Left lung (tissue), 14 donors: ENCODE results near the gene SERPINA9. TPM values are rescaled to one million over a fixed set of nuclear protein-coding genes. Genes with fewer than 3 reads are reported as not detected.

Source experiments
- ATAC-seq: fragments of 200-7000 bp; cut with Tn5 transposase; one replicate; pipeline ENCODE4 v1.9.1; 2020; ENCODE audit warnings: moderate library complexity
- DNase-seq, 4 donors: peaks; one replicate each; pipeline ENCODE4 v3.0.0-alpha.2; 2013 to 2020
- H3K27ac ChIP-seq, 2 donors: fragments of 200-600 bp; sonication (generic) in 1 of 2; one replicate each; pipeline versions ENCODE4 v1.5.0 to v1.8.0; 2020 to 2021
- H3K27me3 ChIP-seq, 2 donors: fragments of 200-600 bp; sonication (generic) in 1 of 2; one replicate each; pipeline versions ENCODE4 v1.5.0 to v1.8.0; 2020 to 2021
- H3K36me3 ChIP-seq, 2 donors: fragments of 200-600 bp; sonication (generic) in 1 of 2; one replicate each; pipeline versions ENCODE4 v1.5.0 to v1.8.0; 2020 to 2021
- H3K4me1 ChIP-seq, 2 donors: fragments of 200-600 bp; one replicate each; pipeline ENCODE4 v1.8.0; 2021
- H3K4me3 ChIP-seq, 2 donors: fragments of 200-600 bp; sonication (generic) in 1 of 2; one replicate each; pipeline versions ENCODE4 v1.5.0 to v1.8.0; 2020 to 2021; ENCODE audit warnings: mild to moderate bottlenecking in 1 of 2
- H3K9me3 ChIP-seq, 2 donors: fragments of 200-600 bp; sonication (generic) in 1 of 2; one replicate each; pipeline versions ENCODE4 v1.5.0 to v1.8.0; 2020 to 2021
- intact Hi-C, 2 donors: fragments of 100-400 bp; cut with DNase I; formaldehyde crosslinking; loops; one replicate each; pipeline versions ENCODE4 v1.11.2 to v1.14.2; 2022
- long read RNA-seq, 12 donors: library from polyadenylated mRNA in 2 of 12; unstranded in 2 of 12; transcript quantifications; one replicate each; pipeline ENCODE4 v2.0.0 and lab custom pipeline, GENCODE V29; 2019 to 2026
- polyA plus RNA-seq, 6 donors: library from polyadenylated mRNA; unstranded; fragments of 120-200 nt; gene quantifications; one replicate each; pipeline ENCODE4 v1.2.1, GENCODE V29; 2013; ENCODE audit not compliant: insufficient read length in 6 of 6
- total RNA-seq, 2 donors: library from RNA; stranded (reverse); fragmentation: NEBNext Ultra II Directional; extraction: Animal tissue kit (Norgen Biotek cat#: 25700); gene quantifications; one replicate each; pipeline ENCODE4 v1.2.1, GENCODE V29; 2021
- TF ChIP-seq, protein P1 (sequence below), 2 donors: fragments of 200-600 bp; sonication (generic) in 1 of 2; IDR thresholded peaks; one replicate each; pipeline versions ENCODE4 v1.5.0 to v1.8.0; 2021; ENCODE audit warnings: antibody characterized with exemption in 2 of 2
- donor health status: DM: no; HTN: yes; CAD: no.
- donor health status: DM: no; HTN: no; CAD: no.

Gene SERPINA9, protein sequence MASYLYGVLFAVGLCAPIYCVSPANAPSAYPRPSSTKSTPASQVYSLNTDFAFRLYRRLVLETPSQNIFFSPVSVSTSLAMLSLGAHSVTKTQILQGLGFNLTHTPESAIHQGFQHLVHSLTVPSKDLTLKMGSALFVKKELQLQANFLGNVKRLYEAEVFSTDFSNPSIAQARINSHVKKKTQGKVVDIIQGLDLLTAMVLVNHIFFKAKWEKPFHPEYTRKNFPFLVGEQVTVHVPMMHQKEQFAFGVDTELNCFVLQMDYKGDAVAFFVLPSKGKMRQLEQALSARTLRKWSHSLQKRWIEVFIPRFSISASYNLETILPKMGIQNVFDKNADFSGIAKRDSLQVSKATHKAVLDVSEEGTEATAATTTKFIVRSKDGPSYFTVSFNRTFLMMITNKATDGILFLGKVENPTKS
- total RNA-seq (not detected), polyA plus RNA-seq (not detected)
- long read RNA-seq, donor 1: 0 reads
- long read RNA-seq, donor 2: 0 reads
- long read RNA-seq, donor 3: 0 reads
- long read RNA-seq, donor 4: 0 reads
- long read RNA-seq, donor 5: 0 reads
- long read RNA-seq, donor 6: 0 reads
- long read RNA-seq, donor 7: 0 reads
- long read RNA-seq, donor 8: 0 reads
- long read RNA-seq, donor 9: 0 reads
- long read RNA-seq, donor 10: 0 reads
- long read RNA-seq, donor 11: 0 reads
- long read RNA-seq, donor 12: 0 reads

DNA sequence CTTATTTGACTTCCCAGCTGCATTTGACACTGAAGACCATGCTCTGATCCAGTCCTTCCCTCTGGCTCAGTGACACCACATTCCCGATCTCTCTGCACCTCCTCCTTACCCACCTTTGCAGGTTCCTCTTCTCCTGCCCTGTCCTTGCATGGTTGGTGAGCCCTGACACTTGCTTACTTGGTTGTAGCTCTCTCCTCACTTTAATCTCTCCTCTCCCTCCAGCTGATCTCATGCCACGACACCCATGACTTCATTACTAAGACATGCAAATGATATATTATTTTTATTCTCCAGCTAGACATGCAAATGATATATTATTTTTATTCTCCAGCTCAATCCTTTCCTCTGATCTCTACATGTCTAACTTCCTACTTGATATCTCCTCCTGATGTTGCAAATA lies at the start of gene SERPINA9:
Gene SERPINA9 (minus strand): TSS at position 175 of the 400 bp plus-strand sequence. CDS start 6,357 bp downstream, outside the sequence.
- Histone ChIP-seq H3K9me3 (peaks cover 0 to 15% of the 10 kb centered on the region in 2 donors), H3K27ac (no peak within 1 kb of the TSS), H3K36me3 (no peaks in the 10 kb centered on the region), H3K4me3 (no peak within 1 kb of the TSS), H3K27me3 (peaks cover 0 to 4% of the 10 kb centered on the region in 2 donors), H3K4me1 (no peaks in the 10 kb centered on the region)
- TF ChIP-seq, protein P1, sequence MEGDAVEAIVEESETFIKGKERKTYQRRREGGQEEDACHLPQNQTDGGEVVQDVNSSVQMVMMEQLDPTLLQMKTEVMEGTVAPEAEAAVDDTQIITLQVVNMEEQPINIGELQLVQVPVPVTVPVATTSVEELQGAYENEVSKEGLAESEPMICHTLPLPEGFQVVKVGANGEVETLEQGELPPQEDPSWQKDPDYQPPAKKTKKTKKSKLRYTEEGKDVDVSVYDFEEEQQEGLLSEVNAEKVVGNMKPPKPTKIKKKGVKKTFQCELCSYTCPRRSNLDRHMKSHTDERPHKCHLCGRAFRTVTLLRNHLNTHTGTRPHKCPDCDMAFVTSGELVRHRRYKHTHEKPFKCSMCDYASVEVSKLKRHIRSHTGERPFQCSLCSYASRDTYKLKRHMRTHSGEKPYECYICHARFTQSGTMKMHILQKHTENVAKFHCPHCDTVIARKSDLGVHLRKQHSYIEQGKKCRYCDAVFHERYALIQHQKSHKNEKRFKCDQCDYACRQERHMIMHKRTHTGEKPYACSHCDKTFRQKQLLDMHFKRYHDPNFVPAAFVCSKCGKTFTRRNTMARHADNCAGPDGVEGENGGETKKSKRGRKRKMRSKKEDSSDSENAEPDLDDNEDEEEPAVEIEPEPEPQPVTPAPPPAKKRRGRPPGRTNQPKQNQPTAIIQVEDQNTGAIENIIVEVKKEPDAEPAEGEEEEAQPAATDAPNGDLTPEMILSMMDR (IDR thresholded peaks at IDR 0.05): no peak
- intact Hi-C loops: no loop called here
- no peak for ATAC-seq
- no peak for DNase-seq

DNA sequence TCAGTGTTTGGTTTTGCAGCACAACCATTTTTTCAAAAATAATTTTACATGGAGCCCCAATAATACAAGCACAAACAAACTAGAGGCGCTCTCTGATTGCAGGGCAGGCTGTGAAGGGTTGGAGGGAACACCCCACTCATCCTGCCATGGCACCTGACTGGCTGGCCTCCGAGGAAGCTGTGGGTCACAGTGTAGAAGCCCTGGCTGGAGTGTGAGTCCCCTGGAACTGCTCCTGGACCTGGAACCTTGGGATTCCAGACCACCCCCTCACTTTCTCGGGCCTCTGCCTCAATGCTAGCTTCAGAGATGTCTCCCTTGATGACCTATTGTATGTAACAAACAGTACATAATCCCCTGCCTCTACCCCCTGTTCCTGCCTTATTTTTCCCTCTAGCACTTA lies 48.1 kb upstream of the SERPINA9 start:
- no peaks in the 10 kb centered on the region for H3K9me3 ChIP-seq
- TF ChIP-seq, protein P1 (IDR thresholded peaks at IDR 0.05): no peak
- H3K27me3 ChIP-seq: peaks cover 0 to 6% of the 10 kb centered on the region in 2 donors
- no peak overlapping the region for H3K4me3 ChIP-seq
- DNase-seq: no peak
- intact Hi-C loops: no loop called here
- no peaks in the 10 kb centered on the region for H3K4me1 ChIP-seq
- ATAC-seq: no peak
- H3K36me3 ChIP-seq: no peaks in the 10 kb centered on the region
- no peak overlapping the region for H3K27ac ChIP-seq

DNA sequence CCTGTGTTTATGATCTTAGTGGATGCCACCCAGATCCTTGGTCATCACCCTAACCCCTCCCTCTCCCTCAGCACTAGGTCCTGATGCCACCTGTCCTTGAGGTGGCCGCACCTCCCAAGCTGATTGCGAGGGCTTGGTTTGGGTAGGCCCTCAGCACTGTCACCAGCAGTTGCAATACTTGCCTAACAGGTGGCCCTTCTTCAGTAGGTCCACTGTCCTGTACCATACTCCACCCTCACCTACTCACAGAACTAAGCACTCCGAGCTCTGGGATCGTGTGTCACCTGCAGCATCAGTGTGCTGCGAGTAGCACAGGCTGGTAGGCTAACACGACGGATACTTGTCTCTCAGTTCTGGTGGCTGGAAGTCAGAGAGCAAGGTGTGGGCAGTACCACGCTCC lies 47.3 kb upstream of the SERPINA9 start:
- peaks cover 0 to 6% of the 10 kb centered on the region in 2 donors for H3K27me3 ChIP-seq
- H3K4me1 ChIP-seq: no peaks in the 10 kb centered on the region
- intact Hi-C loops: no loop called here
- no peak for ATAC-seq
- H3K9me3 ChIP-seq: no peaks in the 10 kb centered on the region
- no peak overlapping the region for H3K4me3 ChIP-seq
- TF ChIP-seq, protein P1 (IDR thresholded peaks at IDR 0.05): no peak
- no peaks in the 10 kb centered on the region for H3K36me3 ChIP-seq
- H3K27ac ChIP-seq: no peak overlapping the region
- no peak for DNase-seq

DNA sequence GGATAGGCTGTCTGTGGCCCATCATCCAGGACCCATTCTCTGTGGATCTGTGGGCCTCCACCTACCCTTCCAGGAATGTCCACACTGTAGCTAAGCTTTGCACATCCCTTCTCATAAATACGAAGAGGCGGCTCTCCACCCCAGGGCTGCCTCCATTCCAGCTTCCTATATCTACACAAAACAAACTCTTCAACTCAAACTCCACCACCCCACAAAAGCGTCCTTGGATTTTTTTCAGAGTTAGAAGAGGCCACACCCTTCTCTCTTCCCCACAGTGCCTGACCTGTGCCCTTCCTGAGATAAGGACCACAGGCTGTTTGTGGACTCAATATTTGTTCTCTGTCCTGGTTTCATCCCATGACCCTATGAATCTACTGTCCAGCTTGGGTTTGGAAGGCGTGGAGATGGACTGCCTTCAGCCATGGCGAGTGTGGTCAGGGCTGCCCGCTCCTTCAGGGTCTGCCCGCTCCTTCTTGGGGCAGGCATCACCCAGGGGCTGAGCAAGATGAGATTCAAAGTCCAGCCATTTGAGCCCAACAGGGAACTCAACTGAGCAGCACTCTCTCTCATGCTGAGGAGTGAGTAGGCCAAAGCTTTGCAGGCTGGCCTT lies 46.2 kb upstream of the SERPINA9 start:
- DNase-seq (no peak), ATAC-seq (no peak)
- Histone ChIP-seq H3K4me1 (no peaks in the 10 kb centered on the region), H3K4me3 (no peak overlapping the region), H3K27ac (no peak overlapping the region), H3K9me3 (no peaks in the 10 kb centered on the region), H3K36me3 (no peaks in the 10 kb centered on the region), H3K27me3 (peaks cover 0 to 10% of the 10 kb centered on the region in 2 donors)
- TF ChIP-seq, protein P1 (IDR thresholded peaks at IDR 0.05): no peak
- intact Hi-C loops: no loop called here
